ENCODE measurements around the gene WDR70.
"Not testable (repeated sequence)": the region's sequence is repeated elsewhere in the genome, so short reads cannot be mapped to it uniquely, and the experiment has no call there.

WDR70 gene

DNA sequence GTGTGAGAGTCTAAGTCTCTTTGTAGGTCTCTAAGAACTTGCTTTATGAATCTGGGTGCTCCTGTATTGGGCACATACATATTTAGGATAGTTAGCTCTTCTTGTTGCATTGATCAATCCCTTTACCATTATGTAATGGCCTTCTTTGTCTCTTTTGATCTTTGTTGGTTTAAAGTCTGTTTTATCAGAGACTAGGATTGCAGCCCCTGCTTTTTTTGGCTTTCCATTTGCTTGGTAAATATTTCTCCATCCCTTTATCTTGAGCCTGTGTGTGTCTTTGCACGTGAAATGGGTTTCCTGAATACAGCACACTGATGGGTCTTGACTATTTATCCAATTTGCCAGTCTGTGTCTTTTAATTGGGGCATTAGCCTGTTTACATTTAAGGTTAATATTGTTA, 275.4 kb downstream of the WDR70 start:
- not testable (repeated sequence) for DNase-seq

DNA sequence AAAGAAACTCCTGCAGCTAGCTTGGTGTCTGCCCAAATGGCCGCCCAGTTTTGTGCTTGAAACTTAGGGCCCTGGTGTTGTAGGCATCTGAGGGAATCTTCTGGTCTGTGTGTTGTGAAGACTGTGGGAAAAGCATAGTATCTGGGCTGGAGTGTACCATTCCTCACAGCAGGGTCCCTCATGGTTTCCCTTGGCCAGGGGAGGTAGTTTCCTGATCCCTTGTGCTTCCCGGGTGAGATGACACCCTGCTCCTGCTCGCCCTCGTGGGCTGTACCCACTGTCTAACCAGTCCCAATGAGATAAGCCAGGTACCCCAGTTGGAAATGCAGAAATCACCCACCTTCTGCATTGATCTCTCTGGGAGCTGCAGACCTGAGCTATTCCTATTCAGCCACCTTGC, 277.9 kb downstream of the WDR70 start:
- DNase-seq, result no peak

GRCh38 chr5:37658440-37658839, 279.3 kb downstream of the WDR70 start:
- no peak for DNase-seq

DNA sequence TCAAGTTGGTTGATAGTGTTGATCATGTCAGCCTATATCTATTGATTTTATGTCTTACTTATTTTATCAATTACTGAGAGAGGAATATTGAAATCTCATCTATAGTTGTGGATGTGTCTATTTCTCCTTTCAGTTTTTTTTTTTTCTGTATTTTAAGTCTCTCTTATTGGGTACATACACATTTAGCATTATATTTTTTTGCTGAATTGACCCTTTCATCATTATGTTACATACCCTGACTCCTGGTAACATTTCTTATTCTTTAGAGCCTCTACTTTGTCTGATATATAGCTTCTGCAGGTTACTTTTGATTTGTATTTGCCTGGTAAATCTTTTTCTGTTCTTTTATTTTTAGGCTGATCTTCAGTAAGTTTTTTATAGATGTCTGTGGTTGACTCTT, 281.2 kb downstream of the WDR70 start:
- DNase-seq, result no peak

DNA sequence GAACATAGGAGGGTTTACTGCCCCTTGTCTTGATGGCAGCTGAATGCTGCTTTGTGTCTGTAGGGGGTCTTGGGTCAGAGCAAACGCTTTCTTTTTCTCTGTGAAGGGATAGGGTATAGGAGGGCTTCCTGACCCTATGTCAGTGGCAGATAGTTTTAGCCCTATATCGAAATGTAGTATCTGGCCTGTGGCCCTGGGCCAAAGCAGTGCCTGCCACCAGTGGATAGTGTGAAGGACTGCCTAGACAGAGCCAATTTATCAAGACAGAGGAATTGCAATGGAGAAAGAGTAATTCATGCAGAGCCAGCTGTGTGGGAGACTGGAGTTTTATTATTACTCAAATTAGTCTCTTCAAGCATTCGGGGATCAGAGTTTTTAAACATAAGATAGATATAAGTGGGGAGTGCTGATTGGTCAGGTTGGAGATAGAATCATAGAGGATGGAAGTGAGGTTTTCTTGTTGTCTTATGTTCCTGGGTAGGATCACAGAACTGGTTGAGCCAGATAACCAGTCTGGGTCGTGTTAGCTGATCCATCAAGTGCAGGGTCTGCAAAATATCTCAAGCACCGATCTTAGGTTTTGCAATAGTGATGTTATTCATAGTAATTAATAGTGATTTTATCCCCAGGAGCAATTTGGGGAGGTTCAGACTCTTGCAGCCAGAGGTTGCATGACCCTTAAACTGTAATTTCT, 282.3 kb downstream of the WDR70 start:
- peak; percentile 51 for DNase-seq

GRCh38 chr5:37661951-37662350, 282.8 kb downstream of the WDR70 start:
- DNase-seq, result peak; percentile 8

DNA sequence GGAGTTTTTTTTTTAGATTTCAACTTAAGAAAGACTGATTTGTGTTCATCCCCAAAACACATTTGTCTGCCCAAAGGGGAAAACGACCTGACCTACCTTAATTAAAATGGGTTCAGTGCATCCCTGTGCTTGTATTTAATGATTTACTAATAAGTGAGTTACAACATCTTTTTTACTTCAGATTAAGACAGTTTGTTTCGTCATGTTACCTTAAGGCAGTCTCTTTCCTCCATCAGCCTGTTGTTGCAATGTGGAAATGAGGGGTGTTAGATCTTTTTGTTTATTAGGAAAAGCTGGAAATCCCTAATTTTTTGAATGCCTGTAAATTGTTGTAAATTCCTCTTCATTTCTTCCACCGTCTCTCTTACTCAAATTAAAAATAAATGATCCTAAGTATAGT, 283.2 kb downstream of the WDR70 start:
- no peak for DNase-seq

GRCh38 chr5:37662789-37663485, 283.8 kb downstream of the WDR70 start:
- DNase-seq, result no peak

DNA sequence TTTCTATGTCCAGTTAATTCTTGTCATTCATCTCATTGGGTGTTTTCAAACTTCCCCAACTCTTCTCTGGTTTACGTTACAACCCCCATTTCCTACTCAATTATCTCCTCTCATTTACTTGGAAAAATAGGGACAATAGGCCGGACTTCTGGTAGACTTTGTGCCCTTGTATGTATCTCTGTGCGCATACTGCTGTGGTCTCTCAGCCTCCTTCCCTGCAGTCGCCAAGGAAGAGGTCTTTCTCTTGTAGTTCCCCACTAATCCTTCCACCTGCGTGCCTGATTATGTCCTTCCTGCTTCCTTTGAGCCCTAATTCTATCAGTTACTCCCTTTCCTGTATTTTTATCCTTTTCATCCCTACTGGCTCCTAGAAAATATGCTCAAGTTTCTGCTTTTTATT, 284.4 kb downstream of the WDR70 start:
- no peak for DNase-seq

DNA sequence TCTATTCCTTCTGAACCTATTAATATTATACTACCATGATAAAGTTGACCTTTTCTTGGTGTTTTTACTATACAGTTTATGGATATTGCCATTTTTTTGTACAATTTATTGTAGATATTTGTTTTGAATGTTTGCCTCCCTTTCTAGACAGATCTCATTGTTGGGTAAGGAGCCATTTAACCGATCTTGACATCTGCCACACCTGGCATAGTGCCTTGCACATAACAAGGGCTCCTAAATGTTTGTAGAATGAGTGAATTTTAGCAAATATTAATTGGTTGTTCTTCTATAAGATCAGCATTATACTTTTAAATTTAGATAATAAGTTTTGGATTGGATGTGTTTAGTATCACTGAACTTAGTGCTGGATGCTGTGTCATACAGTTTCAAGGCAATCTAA, 285.4 kb downstream of the WDR70 start:
- DNase-seq, result no peak

DNA sequence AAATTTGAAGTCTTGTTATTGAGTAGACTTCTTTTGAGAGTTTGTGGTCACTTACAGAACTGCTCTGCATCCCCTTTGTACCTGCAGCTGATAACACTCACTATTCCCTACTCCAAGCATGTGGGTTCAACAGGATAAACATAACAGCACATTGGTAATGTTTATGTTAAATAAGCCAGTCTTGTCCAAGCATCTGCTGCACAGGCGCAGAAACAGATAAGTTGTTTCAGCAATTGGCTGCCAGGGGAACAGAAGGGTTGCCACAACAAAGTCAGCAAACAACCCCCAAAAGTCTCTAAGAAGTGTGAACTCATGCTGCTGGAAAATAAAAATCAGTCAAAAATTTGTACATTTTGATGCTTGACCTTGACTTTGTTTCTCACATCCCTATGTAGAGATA, 286.2 kb downstream of the WDR70 start:
- no peak for DNase-seq

DNA sequence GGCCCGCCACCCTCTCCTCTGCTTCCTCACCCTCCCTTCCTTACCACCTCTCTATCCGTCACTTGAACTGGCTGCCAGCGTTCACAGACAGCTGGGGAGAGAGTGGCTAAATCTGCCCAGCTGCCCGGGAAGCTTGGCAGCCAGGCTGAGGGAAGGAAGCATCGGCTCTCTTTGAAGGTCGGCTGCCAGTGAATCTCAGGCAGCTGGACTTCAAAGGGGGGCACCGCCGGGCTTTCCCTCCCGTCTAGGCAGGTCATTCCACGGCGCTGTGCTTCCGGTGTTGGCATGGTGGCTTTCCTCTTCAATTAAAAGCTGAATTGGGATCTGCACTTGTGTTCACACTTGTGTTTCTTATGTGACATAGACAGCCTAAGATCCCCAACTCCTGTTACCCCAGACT, 286.8 kb downstream of the WDR70 start:
- no peak for DNase-seq

- DNase-seq, result no peak
Measured at GRCh38 chr5:37667430-37667829, 288.3 kb downstream of the WDR70 start.

GRCh38 chr5:37667846-37668245, 288.7 kb downstream of the WDR70 start:
- no peak for DNase-seq

- DNase-seq, result peak; percentile 34
Measured at GRCh38 chr5:37668524-37669047, 289.5 kb downstream of the WDR70 start.

DNA sequence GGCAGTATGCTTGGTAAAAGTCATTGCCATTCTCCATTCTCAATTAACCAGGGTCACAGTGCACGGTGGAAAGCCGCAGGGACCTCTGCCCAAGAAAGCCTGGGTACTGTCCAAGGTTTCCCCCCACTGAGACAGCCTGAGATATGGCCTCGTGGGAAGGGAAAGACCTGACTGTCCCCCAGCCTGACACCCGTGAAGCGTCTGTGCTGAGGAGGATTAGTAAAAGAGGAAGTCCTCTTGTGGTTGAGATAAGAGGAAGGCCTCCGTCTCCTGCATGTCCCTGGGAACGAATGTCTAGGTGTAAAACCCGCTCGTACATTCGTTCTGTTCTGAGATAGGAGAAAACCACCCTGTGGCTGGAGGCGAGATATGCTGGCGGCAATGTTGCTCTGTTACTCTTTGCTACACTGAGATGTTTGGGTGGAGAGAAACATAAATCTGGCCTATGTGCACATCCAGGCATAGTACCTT, 293.0 kb downstream of the WDR70 start:
- peak; percentile 93 for DNase-seq

- DNase-seq, result not testable (repeated sequence)
Measured at GRCh38 chr5:37674361-37674760, 295.2 kb downstream of the WDR70 start.

GRCh38 chr5:37679326-37679725, 300.2 kb downstream of the WDR70 start:
- DNase-seq, result not testable (repeated sequence)

DNA sequence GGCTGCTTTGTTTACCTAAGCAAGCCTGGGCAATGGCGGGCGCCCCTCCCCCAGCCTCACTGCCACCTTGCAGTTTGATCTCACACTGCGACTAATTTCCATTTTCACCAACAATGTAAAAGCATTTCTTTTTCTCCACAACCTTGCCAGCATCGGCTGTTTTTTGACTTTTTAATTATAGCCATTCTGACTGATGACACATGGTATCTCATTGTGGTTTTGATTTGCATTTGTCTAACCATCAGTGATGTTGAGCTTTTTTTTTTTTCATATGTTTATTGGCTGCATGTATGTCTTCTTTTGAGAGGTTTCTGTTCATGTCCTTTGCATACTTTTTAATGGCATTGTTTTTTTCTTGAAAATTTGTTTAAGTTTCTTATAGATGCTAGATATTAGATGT, 300.8 kb downstream of the WDR70 start:
- DNase-seq, result not testable (repeated sequence)

GRCh38 chr5:37683072-37683471, 304.0 kb downstream of the WDR70 start:
- no peak for DNase-seq

- DNase-seq, result no peak
Measured at GRCh38 chr5:37685211-37685610, 306.1 kb downstream of the WDR70 start.

GRCh38 chr5:37685816-37686215, 306.7 kb downstream of the WDR70 start:
- no peak for DNase-seq

DNA sequence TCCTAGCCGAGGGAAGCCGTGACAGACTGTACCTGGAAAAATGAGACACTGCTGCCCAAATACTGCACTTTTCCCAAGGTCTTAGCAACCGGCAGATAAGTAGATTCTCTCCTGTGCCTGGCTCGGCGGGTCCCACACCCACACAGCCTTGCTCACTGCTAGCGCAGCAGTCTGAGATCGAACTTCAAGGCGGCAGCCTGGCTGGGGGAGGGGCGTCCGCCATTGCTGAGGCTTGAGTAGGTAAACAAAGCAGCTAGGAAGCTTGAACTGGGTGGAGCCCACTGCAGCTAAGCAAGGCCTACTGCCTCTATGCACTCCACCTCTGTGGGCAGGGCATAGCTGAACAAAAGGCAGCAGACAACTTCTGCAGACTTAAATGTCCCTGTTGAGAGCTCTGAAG, 309.8 kb downstream of the WDR70 start:
- DNase-seq, result not testable (repeated sequence)

GRCh38 chr5:37694333-37694732, 315.2 kb downstream of the WDR70 start:
- DNase-seq, result not testable (repeated sequence)

Measured in hematopoietic multipotent progenitor cell treated with erythropoietin and hydrocortisone succinate and interleukin-3 and kit ligand, for 8 days (in vitro differentiated cells).